ENCODE results near the gene RNF186.
"Not testable (repeated sequence)": the region's sequence is repeated elsewhere in the genome, so short reads cannot be mapped to it uniquely, and the experiment has no call there.

Gene RNF186

GRCh38 chr1:19814681-19815503 lies at the start of gene RNF186:
TSS of gene RNF186 (minus strand) at chr1:19815283. CDS start at chr1:19815101, 182 bp downstream.
- DNase-seq (ENCODE audit: low read depth in 2 of 3, low spot score in 1 of 3) = no peak

- no peak for DNase-seq (ENCODE audit: low read depth in 2 of 3, low spot score in 1 of 3)
Observed at GRCh38 chr1:19864570-19865160, 49.6 kb upstream of the RNF186 start.

DNA sequence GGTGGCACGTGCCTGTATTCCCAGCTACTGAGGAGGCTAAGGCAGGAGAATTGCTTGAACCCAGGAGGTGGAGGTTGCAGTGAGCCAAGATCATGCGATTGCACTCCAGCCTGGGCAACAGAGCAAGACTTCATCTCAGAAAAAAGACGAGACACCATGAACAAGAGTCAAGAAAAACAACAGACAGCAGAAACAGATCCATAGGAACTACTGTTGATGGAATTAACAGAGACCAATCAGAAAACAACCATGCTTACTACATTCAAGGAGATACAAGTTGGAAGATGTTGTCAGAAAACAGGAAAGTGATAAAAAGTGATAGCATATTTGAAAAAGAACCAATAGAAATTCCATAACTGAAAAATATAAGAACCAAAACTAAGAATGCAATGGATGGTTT lies 47.9 kb upstream of the RNF186 start:
- no peak for DNase-seq (ENCODE audit: low read depth in 2 of 3, low spot score in 1 of 3)

GRCh38 chr1:19861842-19862530 lies 46.9 kb upstream of the RNF186 start:
- DNase-seq (ENCODE audit: low read depth in 2 of 3, low spot score in 1 of 3) = no peak

DNA sequence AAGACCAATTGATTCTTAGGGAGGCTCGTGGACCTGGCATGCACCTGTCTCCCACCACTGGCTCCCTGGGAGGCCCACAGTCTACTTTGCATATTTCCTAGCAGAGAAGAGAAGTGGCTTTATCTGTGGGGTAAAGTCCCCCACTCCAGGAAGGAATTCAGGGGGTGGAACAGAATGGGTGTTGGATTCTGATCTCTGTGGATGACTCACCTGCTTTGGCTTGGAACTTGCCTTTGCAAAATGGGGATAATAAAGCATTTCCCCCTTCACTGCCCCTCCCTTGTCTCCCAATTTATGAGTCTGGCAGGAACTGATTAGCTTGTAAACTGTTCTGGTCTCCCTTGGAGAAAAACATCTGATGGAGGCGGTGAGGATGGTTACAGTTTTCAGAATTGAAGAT lies 46.0 kb upstream of the RNF186 start:
- no peak for DNase-seq (ENCODE audit: low read depth in 2 of 3, low spot score in 1 of 3)

DNA sequence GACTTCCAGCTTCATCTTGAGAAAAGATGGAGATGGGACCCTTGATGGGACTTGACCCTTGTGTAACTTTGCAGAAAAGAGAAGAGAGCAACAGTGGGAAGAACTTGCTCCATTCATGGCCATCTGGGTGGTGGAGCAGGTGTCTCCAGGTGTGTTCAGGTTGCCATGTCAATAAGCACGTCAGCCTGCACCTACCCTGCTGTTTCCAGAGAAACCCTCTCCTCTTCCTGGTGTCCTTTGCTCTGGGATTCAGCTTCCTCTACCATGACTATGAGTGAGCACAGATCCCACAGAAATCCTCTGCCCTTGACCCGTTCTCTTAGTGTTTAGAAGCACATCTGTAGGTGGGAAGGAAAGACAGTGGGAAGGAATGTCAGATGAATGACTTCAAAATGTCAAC lies 45.3 kb upstream of the RNF186 start:
- no peak for DNase-seq (ENCODE audit: low read depth in 2 of 3, low spot score in 1 of 3)

DNA sequence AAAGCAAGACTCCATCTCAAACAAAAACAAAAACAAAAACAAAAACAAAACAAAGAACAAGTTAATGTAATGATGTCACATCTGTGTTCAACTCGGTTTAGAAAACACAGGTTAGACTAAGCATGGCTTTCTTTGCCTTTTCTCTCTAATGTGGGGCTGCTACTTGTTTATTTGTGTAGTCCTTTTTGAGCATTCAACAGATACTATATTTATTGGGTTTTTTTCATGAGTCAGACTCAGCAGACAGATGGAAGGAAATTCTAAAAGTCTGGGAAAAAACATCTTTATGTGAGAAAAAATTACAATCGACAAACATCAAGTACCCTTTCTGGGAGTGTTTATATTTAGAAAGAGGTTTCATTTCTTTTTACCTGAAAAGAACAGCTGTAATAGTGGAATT lies 44.8 kb upstream of the RNF186 start:
- DNase-seq (ENCODE audit: low read depth in 2 of 3, low spot score in 1 of 3) = no peak

DNA sequence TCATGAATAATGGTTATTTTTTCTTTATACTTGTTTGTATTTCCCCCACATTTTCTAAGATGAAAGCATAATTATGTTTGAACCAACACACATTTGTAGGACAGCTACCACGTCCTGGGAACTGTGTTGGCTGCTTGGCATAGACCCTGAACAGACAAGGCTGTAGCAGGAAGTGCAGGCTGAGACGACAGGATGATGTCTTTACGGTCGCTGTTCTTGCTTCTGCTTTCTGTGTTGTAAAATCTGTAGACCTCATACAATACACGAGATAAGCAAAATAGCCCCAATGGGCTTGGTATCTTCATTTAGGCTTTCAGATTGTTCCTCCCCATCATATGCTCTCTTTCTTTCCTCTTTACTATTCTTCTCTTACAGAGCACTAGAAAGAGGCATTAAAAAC lies 43.8 kb upstream of the RNF186 start:
- DNase-seq (ENCODE audit: low read depth in 2 of 3, low spot score in 1 of 3) = no peak

- no peak for DNase-seq (ENCODE audit: low read depth in 2 of 3, low spot score in 1 of 3)
Observed at GRCh38 chr1:19854866-19855265, 39.8 kb upstream of the RNF186 start.

DNA sequence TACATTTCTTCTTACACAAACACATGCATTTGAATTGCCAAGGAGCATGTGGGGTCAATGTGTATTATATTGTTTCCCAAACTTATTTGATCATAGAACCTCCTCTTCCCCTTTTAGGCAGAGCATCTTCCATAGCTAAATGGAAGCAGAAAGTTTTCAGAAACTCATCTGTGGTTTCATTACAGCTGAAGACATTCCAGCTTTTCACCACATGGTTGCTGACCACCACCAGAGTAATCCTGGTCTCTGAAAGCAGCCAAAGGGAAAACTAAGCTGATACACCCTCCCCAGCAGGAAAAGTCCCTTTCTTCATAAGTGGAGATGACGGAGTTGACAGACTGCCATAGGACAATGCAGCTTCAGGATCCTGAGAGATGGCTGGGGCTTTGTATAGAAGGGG lies 37.0 kb upstream of the RNF186 start:
- DNase-seq (ENCODE audit: low read depth in 2 of 3, low spot score in 1 of 3) = no peak

- DNase-seq (ENCODE audit: low read depth in 2 of 3, low spot score in 1 of 3) = no peak
Observed at GRCh38 chr1:19850214-19850613, 35.1 kb upstream of the RNF186 start.

DNA sequence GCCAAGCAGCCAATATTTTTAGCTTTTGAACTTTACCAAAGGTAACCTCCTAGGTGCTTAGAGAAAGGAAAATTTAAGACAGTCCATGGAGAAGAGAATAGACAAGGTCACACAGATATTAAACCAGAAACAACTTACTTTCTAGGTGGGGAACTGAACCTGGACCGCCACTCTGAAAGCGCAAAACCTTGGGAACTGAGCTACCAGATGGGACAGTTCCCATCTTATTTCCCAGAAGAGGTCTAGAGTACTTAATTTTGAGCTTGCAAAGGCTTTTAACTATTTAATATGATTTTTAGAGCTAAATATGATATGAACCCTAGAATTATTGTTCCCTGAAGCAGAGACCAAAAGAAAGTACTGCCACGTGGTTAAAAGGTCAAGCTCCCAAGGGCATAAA lies 34.2 kb upstream of the RNF186 start:
- not testable (repeated sequence) for DNase-seq (ENCODE audit: low read depth in 2 of 3, low spot score in 1 of 3)

DNA sequence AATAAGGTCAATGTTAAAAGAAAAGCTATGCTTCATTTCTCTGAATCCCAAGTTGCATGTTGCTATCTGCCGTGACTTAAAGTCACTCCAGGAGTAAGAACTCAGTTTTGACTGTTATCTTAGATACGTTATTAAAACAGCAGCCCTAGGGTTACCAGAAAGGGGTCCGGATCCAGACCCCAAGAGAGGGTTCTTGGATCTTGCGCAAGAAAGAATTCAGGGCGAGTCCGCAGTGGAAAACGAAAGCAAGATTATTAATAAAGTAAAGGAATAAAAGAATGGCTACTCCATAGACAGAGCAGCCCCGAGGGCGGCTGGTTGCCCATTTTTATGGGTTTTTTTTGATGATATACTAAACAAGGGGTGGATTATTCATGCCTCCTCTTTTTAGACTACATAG lies 32.3 kb upstream of the RNF186 start:
- not testable (repeated sequence) for DNase-seq (ENCODE audit: low read depth in 2 of 3, low spot score in 1 of 3)

GRCh38 chr1:19846338-19846737 lies 31.3 kb upstream of the RNF186 start:
- DNase-seq (ENCODE audit: low read depth in 2 of 3, low spot score in 1 of 3) = no peak

DNA sequence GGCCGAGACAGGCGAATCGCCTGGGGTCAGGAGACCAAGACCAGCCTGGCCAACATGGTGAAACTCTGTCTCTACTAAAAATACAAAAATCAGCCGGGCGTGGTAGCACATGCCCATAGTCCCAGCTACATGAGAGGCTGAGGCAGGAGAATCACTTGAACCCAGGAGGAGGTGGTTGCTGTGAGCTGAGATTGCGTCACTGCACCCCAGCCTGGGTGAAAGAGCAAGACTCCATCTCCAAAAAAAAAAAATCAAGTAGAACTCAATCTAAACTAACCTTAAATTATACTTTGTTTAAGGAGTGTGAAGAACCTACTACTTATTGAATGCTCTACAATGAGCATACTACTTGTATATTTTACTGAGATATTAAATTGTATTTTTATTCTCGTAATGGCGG lies 30.5 kb upstream of the RNF186 start:
- DNase-seq (ENCODE audit: low read depth in 2 of 3, low spot score in 1 of 3) = no peak

GRCh38 chr1:19844731-19845495 lies 29.8 kb upstream of the RNF186 start:
- no peak for DNase-seq (ENCODE audit: low read depth in 2 of 3, low spot score in 1 of 3)

- DNase-seq (ENCODE audit: low read depth in 2 of 3, low spot score in 1 of 3) = no peak
Observed at GRCh38 chr1:19840228-19840627, 25.1 kb upstream of the RNF186 start.

GRCh38 chr1:19837866-19838265 lies 22.8 kb upstream of the RNF186 start:
- no peak for DNase-seq (ENCODE audit: low read depth in 2 of 3, low spot score in 1 of 3)

- DNase-seq (ENCODE audit: low read depth in 2 of 3, low spot score in 1 of 3) = no peak
Observed at GRCh38 chr1:19835578-19835977, 20.5 kb upstream of the RNF186 start.

DNA sequence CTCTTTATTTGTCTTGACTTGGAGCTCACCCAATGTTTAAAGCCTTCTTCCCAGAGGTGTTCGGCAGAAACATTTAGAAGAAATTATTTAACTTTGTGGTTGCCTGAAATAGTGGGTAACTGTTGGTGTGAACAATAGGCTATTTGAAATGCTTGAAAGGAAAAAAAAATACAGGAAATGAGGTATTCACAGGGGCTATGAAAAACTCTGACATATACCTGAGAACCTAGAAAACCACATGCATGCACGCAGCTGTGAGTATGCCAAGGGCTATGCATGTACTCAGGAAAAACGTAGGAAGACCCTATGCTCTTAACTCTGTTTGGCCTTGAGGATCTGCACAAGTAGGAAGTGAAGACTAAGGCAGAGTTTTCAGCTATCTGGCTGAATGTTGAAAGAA lies 16.4 kb upstream of the RNF186 start:
- no peak for DNase-seq (ENCODE audit: low read depth in 2 of 3, low spot score in 1 of 3)

GRCh38 chr1:19828546-19828945 lies 13.5 kb upstream of the RNF186 start:
- no peak for DNase-seq (ENCODE audit: low read depth in 2 of 3, low spot score in 1 of 3)

DNA sequence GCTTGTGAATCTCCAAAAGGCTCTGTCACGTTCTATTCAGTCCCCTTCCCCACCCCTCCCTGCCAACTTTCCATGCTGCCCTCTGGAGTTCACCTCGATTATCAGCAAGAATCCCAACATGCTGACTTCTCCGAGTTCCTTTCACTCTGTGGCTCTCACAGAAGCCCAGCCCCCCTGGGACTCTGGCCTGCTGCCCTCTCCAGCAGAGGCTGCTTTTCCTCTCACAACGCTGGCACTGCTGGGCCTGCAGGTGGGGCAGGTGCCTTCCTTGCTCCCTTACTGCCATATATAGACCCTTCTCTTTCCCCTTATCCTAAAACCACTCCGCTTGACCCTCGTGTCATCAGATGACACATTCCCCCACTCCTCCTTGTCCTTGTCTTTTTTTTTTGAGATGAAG lies 10.2 kb upstream of the RNF186 start:
- DNase-seq (ENCODE audit: low read depth in 2 of 3, low spot score in 1 of 3) = no peak

All from stimulated activated CD4-positive, alpha-beta T cell treated with anti-CD3 and anti-CD28 coated beads, Interleukin-12 subunit alpha, Interleukin-12 subunit beta, amount 100 ng/mL, for 48 hours (primary cell).